Large intestine (tissue), 12 donors: Measurements from ENCODE around the gene VPS72. TPM values are rescaled to one million over a fixed set of nuclear protein-coding genes. Genes with fewer than 3 reads are reported as not detected.

Source experiments
- DNase-seq, 2 donors: peaks; one replicate each; pipeline versions ENCODE4 v3.0.0 to v3.0.0-alpha.2; 2013
- H3K27ac ChIP-seq: one replicate; pipeline ENCODE4 v1.5.1; 2013; ENCODE audit warnings: low read length
- H3K27me3 ChIP-seq: 2 replicates; pipeline ENCODE4 v1.6.1; 2013; ENCODE audit warnings: low read length; ENCODE audit not compliant: control insufficient read depth, insufficient read depth
- H3K36me3 ChIP-seq: 2 replicates; pipeline ENCODE4 v1.6.1; 2013; ENCODE audit warnings: low read length; ENCODE audit not compliant: control insufficient read depth, insufficient read depth
- H3K4me1 ChIP-seq: one replicate; pipeline ENCODE4 v1.6.1; 2013; ENCODE audit warnings: low read length; ENCODE audit not compliant: control insufficient read depth, insufficient read depth
- H3K4me3 ChIP-seq: one replicate; pipeline ENCODE4 v1.5.1; 2013; ENCODE audit warnings: low read length
- H3K9me3 ChIP-seq: one replicate; pipeline ENCODE4 v1.6.1; 2013; ENCODE audit warnings: mild to moderate bottlenecking, low read depth, low read length, moderate library complexity; ENCODE audit not compliant: control insufficient read depth
- WGBS: methylation state at CpG from one replicate; pipeline ENCODE4 v1.1.5; 2013; ENCODE audit warnings: low lambda C conversion rate; ENCODE audit not compliant: insufficient coverage; 5-methylcytosine and 5-hydroxymethylcytosine counted together
- long read RNA-seq, 11 donors: transcript quantifications; one replicate each; lab custom pipeline, GENCODE V29; 2026
- polyA plus RNA-seq: library from polyadenylated mRNA; unstranded; fragments of 120-200 nt; gene quantifications from one replicate; pipeline ENCODE4 v1.2.1, GENCODE V29; 2013

VPS72 gene, protein sequence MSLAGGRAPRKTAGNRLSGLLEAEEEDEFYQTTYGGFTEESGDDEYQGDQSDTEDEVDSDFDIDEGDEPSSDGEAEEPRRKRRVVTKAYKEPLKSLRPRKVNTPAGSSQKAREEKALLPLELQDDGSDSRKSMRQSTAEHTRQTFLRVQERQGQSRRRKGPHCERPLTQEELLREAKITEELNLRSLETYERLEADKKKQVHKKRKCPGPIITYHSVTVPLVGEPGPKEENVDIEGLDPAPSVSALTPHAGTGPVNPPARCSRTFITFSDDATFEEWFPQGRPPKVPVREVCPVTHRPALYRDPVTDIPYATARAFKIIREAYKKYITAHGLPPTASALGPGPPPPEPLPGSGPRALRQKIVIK
- 43.7 TPM for polyA plus RNA-seq
- long read RNA-seq, donor 1, transcript VPS72-202 (6 exons, 1,527 nt), result major isoform, 9 of 10 reads
- long read RNA-seq, donor 1, partial matches to known transcripts, result 0 of 10 reads
- long read RNA-seq, donor 1, other reads (novel, unspliced or antisense), result 0 of 10 reads
- long read RNA-seq, donor 2, transcript VPS72-202 (6 exons, 1,527 nt), result major isoform, 19 of 21 reads
- long read RNA-seq, donor 2, partial matches to known transcripts, result 0 of 21 reads
- long read RNA-seq, donor 2, other reads (novel, unspliced or antisense), result 0 of 21 reads
- long read RNA-seq, donor 3, result 0 reads
- long read RNA-seq, donor 4, result 0 reads
- long read RNA-seq, donor 5, transcript VPS72-202 (6 exons, 1,527 nt), result major isoform, 17 of 18 reads
- long read RNA-seq, donor 5, partial matches to known transcripts, result 0 of 18 reads
- long read RNA-seq, donor 5, other reads (novel, unspliced or antisense), result 0 of 18 reads
- long read RNA-seq, donor 6, transcript VPS72-202 (6 exons, 1,527 nt), result major isoform, 11 of 30 reads
- long read RNA-seq, donor 6, partial matches to known transcripts, result 19 of 30 reads
- long read RNA-seq, donor 6, other reads (novel, unspliced or antisense), result 0 of 30 reads
- long read RNA-seq, donor 7, transcript VPS72-202 (6 exons, 1,527 nt), result major isoform, 10 of 17 reads
- long read RNA-seq, donor 7, partial matches to known transcripts, result 6 of 17 reads
- long read RNA-seq, donor 7, other reads (novel, unspliced or antisense), result 0 of 17 reads
- long read RNA-seq, donor 8, transcript VPS72-202 (6 exons, 1,527 nt), result major isoform, 23 of 25 reads
- long read RNA-seq, donor 8, partial matches to known transcripts, result 0 of 25 reads
- long read RNA-seq, donor 8, other reads (novel, unspliced or antisense), result 0 of 25 reads
- long read RNA-seq, donor 9, transcript VPS72-202 (6 exons, 1,527 nt), result major isoform, 15 of 24 reads
- long read RNA-seq, donor 9, partial matches to known transcripts, result 8 of 24 reads
- long read RNA-seq, donor 9, other reads (novel, unspliced or antisense), result 0 of 24 reads
- long read RNA-seq, donor 10, transcript VPS72-202 (6 exons, 1,527 nt), result major isoform, 15 of 25 reads
- long read RNA-seq, donor 10, partial matches to known transcripts, result 10 of 25 reads
- long read RNA-seq, donor 10, other reads (novel, unspliced or antisense), result 0 of 25 reads
- long read RNA-seq, donor 11, transcript VPS72-202 (6 exons, 1,527 nt), result major isoform, 10 of 10 reads
- long read RNA-seq, donor 11, partial matches to known transcripts, result 0 of 10 reads
- long read RNA-seq, donor 11, other reads (novel, unspliced or antisense), result 0 of 10 reads

DNA sequence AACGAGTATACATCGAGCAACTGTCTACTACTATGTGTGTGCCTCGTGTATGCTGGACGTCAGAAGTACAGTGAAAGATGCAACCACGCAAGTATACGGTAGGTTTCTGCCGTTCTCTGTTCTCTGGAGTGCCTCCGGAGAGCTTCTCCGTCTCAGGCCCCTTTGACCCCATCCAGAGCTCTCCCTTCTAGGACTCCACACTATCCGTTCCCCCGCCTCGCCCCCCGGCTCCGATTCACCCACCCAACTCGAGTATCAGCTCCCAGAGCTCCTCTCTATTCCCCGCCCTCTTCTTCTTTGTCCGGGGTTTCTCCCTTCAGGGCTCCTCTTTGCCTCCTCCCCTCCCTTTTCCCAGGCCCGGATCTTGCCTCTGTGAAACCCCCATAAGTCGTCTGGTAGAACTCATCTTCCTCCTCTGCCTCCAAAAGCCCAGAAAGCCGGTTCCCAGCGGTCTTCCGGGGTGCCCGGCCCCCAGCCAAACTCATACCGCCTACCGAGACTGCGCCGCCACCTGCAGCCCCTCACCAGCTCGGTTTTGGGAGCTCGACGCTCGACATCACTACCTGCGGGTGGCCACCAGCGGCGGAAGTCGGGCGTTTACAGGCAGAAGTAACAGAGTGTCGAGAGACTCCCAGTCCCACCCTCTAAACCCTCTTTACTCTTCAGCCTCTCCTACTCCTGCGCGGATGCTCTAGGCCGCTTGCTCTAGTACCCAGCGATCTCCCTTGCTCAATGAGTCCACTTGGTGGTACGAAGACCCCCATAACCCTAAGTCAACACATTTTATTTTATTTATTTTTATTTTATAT lies at the start of gene VPS72:
VPS72 (minus strand) TSS at position 561 of the 809 bp plus-strand sequence; CDS start at position 485, 76 bp downstream.
- WGBS, result 0% methylated on average over 4 of the region's 42 CpGs
- no peaks in the 10 kb centered on the region for H3K27me3 ChIP-seq
- H3K27ac ChIP-seq, result peak within 1 kb of the TSS; percentile 83
- peak within 1 kb of the TSS; percentile 84 for H3K4me3 ChIP-seq
- H3K9me3 ChIP-seq, result no peaks in the 10 kb centered on the region
- H3K36me3 ChIP-seq, result peaks cover 8% of the 10 kb centered on the region
- peaks cover 4% of the 10 kb centered on the region for H3K4me1 ChIP-seq
- peak; percentile 84 to 93 for DNase-seq

GRCh38 chr1:151238467-151238739 lies 48.4 kb upstream of the VPS72 start:
- Histone ChIP-seq H3K27ac (no peak overlapping the region), H3K36me3 (peaks cover 93% of the 10 kb centered on the region), H3K9me3 (no peaks in the 10 kb centered on the region), H3K4me1 (peaks cover 3% of the 10 kb centered on the region), H3K4me3 (no peak overlapping the region), H3K27me3 (no peaks in the 10 kb centered on the region)
- DNase-seq, result no peak
- no CpG with 5 or more reads among the region's 1 CpG for WGBS

DNA sequence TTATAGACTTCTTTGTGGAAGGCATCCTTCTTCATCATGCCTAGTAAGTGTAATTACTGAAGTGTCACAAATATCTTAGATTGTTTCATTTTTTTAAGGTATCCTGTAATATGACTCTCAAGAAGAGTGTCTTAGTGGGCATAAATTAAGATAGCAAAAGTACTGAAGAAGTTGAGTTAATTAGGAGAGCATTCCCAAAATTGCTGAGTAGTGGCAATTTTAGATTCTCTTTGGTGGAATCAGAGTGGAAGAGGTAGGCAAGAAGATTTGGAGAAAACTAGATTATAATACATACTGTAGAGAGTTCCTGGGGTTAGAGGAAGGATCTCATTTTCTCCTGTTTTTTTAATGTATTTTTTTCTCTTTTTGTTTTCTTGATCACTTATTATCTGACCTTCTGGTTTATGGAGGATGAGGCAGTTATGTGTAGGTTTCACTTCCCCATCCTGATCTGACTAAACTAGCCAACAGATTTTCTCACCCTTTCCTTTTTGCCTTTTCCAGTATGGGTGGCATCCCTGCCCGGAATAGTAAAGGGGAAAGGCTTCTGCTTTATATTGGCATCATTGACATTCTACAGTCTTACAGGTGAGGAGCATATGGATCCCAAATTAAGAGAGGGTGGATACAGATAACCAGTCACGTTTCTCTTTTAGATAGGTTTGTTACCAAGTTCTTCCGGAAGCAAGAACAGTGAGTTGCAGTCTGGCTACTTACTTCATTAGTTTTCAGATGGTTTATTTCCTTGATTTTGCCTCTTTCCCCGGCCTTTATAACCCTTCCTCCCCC lies 47.9 kb upstream of the VPS72 start:
- WGBS, result 100% methylated on average over 1 of the region's 4 CpGs
- DNase-seq, result no peak

GRCh38 chr1:151235235-151235634 lies 45.2 kb upstream of the VPS72 start:
- peak in 1 of 2 donors; percentile 12 for DNase-seq
- Histone ChIP-seq H3K4me3 (no peak overlapping the region), H3K4me1 (no peaks in the 10 kb centered on the region), H3K27me3 (no peaks in the 10 kb centered on the region), H3K36me3 (peaks cover 92% of the 10 kb centered on the region), H3K9me3 (no peaks in the 10 kb centered on the region), H3K27ac (no peak overlapping the region)
- no CpG with 5 or more reads among the region's 6 CpGs for WGBS

More for the DNA sequence above, 47.9 kb upstream of the VPS72 start:
- Histone ChIP-seq H3K4me3 (no peak overlapping the region), H3K4me1 (peaks cover 3% of the 10 kb centered on the region), H3K27ac (no peak overlapping the region), H3K9me3 (no peaks in the 10 kb centered on the region), H3K36me3 (peaks cover 91% of the 10 kb centered on the region), H3K27me3 (no peaks in the 10 kb centered on the region)

DNA sequence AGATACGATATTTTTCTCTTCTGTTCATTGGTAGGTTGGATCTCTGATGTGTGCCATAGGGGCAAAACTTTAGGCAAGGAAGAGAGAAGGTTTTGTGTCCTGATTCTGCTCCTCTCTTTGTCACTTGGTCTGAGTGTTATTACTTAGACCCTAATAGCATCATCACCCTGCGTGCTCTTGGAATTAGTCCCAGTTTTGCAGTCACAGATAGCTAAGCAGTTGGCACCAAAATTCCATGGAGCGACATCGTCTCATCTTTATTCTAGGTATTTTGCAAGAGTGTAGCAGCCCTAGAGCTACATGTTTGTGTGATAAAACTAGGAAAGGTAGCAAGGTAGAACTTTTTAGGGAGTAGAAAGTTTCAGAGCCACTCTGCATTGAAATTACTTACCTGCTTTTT lies 32.1 kb upstream of the VPS72 start:
- Histone ChIP-seq H3K4me1 (no peaks in the 10 kb centered on the region), H3K27ac (no peak overlapping the region), H3K27me3 (no peaks in the 10 kb centered on the region), H3K4me3 (no peak overlapping the region), H3K36me3 (peaks cover 23% of the 10 kb centered on the region), H3K9me3 (no peaks in the 10 kb centered on the region)
- no peak for DNase-seq
- no CpG with 5 or more reads among the region's 4 CpGs for WGBS

GRCh38 chr1:151221616-151222015 lies 31.6 kb upstream of the VPS72 start:
- Histone ChIP-seq H3K27me3 (no peaks in the 10 kb centered on the region), H3K27ac (no peak overlapping the region), H3K36me3 (peaks cover 22% of the 10 kb centered on the region), H3K9me3 (no peaks in the 10 kb centered on the region), H3K4me1 (no peaks in the 10 kb centered on the region), H3K4me3 (no peak overlapping the region)
- whole genome bisulfite sequencing, result 100% methylated on average over 1 of the region's 1 CpG
- DNase-seq, result no peak

- no peaks in the 10 kb centered on the region for H3K9me3 ChIP-seq
- peaks cover 17% of the 10 kb centered on the region for H3K36me3 ChIP-seq
- WGBS, result 43% methylated on average over 2 of the region's 2 CpGs
Measured at GRCh38 chr1:151213560-151213959, 23.6 kb upstream of the VPS72 start.

GRCh38 chr1:151211972-151212705 lies 22.1 kb upstream of the VPS72 start:
- no peak overlapping the region for H3K27ac ChIP-seq
- 45% methylated on average over 4 of the region's 15 CpGs for WGBS
- no peak for DNase-seq
- no peaks in the 10 kb centered on the region for H3K9me3 ChIP-seq
- peaks cover 3% of the 10 kb centered on the region for H3K4me1 ChIP-seq
- no peaks in the 10 kb centered on the region for H3K27me3 ChIP-seq
- H3K36me3 ChIP-seq, result peaks cover 27% of the 10 kb centered on the region
- no peak overlapping the region for H3K4me3 ChIP-seq

More at GRCh38 chr1:151213560-151213959, 23.6 kb upstream of the VPS72 start:
- no peak for DNase-seq
- H3K27ac ChIP-seq, result no peak overlapping the region
- H3K4me3 ChIP-seq, result no peak overlapping the region
- no peaks in the 10 kb centered on the region for H3K27me3 ChIP-seq
- H3K4me1 ChIP-seq, result peaks cover 3% of the 10 kb centered on the region
